Middle frontal gyrus (tissue), 1 donor: ENCODE results near the gene EME1.

Experiments used
- DNase-seq: peaks from one replicate; pipeline ENCODE4 v3.0.0-alpha.2; 2015; ENCODE audit warnings: low spot score; ENCODE audit errors: extremely low spot score

Gene EME1

DNA sequence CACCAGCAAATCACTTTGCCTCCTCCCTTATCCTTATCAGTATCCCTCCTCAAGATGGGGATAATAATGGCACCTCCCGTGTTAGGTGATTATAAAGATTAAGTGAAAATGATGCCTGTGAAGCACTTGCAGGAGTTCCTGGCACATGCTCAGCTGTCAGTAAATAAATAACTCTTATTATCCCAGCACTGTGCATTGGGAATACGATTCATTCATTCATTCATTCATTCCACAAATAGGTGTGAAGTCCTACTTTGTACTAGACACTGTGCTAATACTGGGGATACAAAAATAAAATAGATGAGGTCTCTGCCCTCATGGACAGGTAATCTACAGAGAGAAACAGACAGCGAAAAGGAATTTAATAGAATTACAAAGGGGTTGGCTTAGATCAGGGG is 25.1 kb upstream of the EME1 start:
- no peak for DNase-seq

DNA sequence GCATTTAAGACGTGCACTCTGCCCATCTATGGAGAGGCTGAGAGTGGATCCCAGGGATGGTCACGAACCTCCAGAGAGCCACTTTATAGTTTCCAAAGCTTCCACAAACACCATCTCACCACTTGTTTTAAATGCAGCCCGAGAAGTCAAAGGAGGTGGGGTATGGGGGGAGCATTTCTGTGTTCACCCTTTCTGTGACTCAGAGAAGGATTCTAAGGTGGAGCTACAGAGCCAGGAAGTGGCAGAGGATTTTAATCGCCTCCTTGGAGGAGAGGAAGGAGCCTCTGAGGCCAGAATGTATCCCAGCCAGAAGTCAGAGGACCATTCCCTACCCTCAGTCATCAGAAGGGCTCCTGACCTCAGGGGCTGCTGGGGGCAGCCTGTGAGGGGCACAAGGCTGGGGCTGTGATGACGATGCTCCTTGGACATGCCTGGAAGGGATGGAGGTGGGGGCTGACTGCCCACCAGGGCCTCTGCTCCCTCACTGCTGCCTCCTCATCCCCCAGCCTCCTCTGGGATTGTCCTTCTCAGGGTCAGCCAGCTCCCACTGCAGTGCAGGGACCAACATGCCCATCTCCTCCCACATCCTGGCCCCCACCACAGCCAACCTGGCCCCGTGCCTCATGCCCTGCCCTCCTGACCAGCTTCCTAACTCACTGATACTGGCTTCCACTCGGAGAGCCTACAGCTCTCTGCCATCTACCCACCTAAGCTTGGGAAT is 24.3 kb upstream of the EME1 start:
- DNase-seq, result no peak

DNA sequence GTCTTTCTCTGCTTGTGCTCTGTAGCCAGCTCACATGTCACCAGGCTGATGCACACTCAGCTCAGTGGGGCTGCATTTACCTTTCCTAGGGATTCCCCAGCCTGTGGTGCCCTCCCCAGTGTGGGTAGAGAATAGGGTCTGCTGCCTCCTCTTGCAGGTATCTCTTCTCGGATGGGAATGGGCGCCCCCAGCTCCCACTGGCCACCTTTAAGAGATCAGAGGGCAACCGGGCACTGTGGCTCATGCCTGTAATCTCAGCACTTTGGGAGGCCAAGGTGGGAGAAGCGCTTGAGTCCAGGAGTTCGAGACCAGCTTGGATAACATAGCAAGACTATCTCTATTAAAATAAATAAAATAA is 23.8 kb upstream of the EME1 start:
- DNase-seq, result no peak

DNA sequence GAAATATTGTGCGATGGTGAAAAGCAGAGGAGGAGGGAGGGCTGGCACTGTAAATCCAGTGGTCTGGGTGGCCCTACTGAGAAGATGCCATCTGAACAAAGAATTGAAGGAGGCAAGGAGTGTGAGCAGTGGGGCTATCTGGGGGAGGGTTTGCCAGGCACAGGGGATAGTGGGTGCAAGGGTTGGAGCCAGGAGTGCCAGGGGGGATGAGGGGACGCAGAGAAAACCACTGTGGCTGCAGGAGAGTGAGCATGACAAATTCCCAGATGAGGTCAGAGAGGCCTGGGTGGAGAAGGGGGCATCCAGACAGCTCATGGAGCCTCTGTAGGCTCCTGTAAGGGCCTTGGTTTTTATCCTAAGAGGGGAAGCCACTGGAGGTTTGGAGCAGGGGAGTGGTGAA is 22.3 kb upstream of the EME1 start:
- no peak for DNase-seq

DNA sequence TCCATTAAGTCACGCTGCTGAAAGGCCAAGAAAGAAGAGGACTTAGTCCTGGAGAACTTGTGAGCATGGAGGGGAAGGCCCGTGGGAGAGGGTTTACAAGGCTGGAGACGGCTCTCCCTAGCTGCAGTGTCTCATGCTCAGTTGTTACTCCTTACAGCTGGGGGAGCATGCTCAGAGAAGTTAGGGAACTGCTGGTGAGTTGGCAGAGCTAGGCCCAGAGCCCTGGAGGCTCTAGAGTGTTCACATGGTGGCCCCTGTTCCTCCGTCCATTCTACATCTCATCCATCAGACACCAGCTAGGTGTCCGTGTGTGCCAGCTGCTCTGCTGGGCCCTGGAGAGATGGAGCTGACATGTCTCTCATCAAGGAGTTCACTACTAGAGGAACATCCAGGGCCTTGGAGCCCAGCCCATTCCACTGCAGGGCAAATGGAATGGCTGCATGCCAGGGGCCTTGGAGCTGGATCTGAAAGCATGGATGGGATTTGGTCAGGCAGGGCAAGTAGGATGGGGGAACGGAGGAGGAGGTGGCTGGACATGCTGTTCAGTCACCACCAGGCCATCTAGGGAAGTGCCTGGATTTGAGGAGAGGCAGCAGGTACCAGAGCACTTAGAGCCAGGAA is 20.8 kb upstream of the EME1 start:
- DNase-seq, result no peak

DNA sequence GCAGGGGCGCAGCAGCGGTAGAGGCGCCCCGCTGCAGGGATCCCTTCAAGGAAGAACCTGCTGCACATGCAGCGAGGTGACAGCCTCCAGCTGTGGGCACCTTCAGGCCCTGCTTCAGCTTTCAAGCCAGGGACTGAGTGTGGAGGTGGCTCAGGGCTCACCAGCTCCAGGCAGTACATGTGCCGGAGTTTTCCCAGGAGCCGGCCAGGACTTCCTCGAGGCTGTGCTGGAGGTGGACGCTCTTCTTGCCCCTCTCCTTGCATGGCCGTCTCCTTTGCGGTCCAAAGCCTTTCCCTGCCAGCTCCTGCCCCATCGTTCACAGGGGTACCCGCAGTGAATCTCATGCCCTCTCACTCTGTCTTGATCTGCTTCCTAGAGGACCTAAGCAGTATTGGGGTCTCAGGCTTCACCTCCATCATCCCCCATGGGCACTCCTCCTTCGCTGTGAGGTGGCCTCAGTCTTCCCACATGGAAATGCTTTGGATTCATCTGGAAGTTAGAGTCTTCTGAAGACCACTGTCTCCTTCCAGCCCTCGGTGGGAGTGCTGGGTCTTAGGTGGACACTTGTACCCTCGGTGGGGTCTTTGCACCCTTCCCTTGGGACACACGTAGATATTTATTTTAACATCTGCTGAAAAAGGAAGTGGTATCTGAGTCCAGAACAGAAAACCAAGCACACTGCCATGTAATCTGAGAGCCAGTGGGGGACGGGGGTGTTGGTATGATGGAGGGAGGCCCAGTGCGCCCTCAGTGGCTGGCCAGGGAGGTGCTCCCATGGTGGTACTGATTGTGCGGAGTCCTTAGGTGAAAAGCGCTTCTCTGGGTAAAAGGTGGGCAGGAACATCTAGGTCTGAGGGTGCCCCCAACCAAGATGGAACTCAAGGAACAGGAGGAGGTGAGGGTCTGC is 20.1 kb upstream of the EME1 start:
- no peak for DNase-seq

DNA sequence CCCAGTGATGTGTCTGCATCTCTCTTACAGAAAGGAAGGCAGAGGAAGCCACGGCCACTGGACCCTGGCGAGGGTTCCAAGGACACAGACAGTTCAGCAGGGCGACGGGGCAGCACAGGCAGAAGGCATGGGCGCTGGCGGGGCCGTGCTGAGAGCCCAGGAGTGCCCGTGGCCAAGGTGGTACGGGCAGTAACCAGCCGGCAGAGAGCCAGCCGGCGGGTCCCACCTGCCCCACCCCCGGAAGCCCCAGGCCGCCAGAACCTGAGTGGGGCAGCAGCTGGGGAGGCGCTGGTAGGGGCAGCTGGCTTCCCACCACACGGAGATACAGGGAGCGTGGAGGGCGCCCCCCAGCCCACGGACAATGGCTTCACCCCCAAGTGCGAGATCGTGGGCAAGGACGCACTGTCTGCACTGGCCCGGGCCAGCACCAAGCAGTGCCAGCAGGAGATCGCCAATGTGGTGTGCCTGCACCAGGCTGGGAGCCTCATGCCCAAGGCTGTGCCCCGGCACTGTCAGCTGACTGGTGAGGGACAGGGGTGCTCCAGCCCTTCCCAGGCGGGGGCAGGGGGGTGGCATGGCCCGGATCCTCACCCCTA is 19.3 kb upstream of the EME1 start:
- DNase-seq, result no peak

DNA sequence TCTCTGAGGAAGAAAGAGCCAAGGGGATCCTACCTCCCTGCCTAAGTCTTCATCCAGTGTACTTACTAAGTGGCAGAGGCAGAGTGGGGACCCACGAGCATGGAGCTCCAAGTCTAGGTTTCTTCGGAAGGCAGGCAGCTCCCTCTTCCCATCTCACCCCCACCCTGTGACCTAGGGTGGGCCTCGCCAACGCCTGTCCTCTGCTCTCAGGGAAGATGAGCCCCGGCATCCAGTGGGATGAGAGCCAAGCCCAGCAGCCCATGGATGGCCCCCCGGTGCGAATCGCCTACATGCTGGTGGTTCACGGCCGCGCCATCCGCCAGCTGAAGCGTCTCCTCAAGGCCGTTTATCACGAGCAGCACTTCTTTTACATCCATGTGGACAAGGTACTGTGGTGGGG is 18.8 kb upstream of the EME1 start:
- no peak for DNase-seq

DNA sequence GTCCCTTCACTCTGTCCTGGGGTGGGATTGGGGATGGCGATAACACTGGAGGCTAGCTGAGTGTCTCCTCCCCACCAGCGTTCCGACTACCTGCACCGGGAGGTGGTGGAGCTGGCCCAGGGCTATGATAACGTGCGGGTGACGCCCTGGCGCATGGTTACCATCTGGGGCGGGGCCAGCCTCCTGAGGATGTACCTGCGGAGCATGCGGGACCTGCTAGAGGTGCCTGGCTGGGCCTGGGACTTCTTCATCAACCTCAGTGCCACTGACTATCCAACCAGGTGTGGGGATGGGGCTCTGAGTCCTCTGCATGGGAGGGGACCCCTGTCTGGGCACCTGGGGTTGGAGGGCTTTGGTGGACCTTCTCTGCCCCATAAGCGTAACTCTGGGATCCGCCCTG is 18.3 kb upstream of the EME1 start:
- no peak for DNase-seq

DNA sequence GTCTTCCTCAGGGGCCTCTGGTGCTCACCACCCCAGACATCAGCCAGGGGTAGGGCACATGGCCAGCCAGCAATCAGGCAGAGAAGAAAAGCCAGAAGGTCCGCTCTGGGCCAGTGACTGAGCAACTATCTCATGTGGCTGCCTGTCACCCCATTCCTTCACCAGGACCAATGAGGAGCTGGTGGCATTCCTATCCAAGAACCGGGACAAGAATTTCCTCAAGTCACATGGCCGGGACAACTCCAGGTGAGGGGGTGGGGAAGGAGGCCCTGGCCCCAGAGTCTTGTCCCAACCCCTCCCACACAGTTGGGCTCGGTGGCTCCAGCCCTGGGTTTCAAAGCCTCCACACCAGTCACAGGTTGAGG is 17.7 kb upstream of the EME1 start:
- no peak for DNase-seq

DNA sequence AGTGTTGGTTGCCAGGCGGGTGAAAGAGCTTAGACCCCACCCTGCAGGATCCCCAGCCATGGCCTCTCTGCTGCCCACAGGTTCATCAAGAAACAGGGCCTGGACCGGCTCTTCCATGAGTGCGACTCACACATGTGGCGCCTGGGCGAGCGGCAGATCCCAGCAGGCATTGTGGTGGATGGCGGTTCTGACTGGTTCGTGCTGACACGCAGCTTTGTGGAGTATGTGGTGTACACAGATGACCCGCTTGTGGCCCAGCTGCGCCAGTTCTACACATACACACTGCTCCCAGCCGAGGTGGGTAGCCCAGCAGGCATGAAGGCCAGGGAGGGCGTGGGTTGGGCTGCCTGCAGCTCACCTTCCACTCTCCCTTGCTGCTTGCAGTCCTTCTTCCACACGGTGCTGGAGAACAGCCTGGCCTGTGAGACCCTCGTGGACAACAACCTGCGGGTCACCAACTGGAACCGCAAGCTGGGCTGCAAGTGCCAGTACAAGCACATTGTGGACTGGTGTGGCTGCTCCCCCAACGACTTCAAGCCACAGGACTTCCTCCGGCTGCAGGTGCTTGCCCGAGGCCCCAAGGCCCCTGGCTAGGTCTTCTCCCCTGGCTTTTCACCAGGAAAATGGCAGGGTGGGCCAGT is 17.2 kb upstream of the EME1 start:
- DNase-seq, result no peak

DNA sequence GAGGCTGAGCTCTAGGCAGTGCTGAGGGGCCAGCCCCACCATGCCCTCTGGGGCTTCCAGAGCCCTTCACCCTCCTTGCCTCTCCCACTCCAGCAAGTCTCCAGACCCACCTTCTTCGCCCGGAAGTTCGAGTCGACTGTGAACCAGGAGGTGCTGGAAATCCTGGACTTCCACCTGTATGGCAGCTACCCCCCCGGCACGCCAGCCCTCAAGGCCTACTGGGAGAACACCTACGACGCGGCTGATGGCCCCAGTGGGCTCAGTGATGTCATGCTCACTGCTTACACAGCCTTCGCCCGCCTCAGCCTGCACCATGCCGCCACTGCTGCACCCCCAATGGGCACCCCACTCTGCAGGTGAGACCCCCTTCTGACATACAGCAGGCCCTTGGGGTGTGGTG is 16.6 kb upstream of the EME1 start:
- DNase-seq, result no peak

DNA sequence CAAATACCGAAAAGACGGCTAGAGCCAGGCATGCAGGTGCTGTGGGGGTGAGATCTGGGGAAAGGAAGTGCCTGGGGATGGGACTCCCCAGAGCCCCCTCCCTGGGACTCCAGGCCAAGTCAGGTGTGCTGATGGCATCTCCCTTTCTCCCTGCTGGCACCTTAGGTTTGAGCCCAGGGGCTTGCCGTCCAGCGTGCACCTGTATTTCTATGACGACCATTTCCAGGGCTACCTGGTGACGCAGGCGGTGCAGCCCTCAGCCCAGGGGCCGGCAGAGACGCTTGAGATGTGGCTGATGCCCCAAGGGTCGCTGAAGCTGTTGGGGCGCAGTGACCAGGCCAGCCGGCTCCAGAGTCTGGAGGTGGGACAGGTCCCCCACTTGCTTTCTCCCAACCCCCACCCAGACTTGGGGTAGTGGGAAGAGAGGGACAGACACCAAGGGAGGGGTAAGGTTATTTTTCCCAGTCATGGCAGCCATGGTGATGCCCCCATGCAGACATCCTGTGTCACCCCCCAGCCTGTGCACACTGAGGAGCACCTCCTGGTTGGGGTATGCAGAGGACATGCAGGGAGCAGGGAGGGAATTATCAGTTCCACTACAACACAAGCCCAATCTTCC is 16.0 kb upstream of the EME1 start:
- no peak for DNase-seq

DNA sequence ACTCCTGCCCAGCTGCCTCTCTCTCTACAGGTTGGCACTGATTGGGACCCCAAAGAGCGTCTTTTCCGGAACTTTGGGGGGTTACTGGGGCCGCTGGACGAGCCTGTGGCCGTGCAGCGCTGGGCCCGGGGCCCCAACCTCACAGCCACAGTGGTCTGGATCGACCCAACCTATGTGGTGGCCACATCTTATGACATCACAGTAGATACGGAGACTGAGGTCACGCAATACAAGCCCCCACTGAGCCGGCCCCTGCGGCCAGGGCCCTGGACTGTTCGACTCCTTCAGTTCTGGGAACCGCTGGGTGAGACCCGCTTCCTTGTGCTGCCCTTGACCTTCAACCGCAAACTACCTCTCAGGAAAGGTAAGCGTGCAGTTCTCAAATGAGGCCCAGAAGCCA is 14.9 kb upstream of the EME1 start:
- DNase-seq, result no peak

DNA sequence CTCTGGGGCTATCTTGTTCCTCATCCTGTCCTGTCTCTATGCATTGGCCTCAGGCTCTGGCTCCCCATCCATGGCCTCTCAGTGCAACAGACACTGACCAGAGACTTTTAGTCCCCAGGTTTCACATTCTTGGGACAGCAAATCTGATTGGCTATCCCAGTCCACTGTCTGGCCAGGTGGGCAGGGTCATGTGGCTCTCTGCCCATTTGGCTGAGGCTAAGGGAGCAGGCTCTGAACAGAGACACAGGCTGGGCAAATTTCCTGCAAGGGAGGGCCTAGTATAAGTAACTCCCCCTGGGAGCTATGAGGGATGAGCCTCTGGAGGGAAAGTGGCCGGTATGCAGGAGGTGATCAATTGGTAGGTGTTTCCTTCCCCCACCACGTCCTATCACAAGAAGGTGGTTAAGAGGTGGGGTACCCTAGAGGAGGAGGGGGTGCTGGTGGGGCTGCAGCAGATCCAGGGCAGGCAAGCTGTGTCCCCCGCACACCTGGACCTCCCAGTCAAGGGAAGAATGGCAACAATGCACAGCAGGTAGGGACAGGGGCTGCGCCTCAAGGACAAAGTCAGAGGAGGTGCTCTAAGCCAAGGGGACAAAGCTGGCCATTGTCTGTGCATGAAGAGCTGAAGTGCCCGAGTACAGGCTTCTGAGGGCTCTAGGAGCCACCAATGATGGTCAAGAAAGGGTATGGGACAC is 13.9 kb upstream of the EME1 start:
- no peak for DNase-seq

DNA sequence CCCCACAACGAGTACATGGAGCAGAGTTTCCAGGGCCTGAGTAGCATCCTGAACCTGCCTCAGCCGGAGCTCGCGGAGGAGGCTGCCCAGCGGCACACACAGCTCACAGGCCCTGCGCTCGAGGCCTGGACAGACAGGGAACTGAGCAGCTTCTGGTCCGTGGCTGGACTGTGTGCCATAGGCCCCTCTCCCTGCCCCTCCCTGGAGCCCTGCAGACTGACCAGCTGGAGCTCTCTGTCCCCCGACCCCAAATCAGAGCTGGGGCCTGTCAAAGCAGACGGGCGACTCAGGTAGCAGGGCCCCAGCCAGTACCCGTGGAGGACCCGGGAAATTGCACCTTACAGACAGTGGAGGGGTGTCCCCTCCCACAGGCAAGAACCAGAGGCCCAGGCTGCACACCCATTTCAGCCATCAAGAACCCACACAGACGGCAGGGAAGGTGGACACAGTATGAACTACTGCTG is 13.0 kb upstream of the EME1 start:
- DNase-seq, result no peak

DNA sequence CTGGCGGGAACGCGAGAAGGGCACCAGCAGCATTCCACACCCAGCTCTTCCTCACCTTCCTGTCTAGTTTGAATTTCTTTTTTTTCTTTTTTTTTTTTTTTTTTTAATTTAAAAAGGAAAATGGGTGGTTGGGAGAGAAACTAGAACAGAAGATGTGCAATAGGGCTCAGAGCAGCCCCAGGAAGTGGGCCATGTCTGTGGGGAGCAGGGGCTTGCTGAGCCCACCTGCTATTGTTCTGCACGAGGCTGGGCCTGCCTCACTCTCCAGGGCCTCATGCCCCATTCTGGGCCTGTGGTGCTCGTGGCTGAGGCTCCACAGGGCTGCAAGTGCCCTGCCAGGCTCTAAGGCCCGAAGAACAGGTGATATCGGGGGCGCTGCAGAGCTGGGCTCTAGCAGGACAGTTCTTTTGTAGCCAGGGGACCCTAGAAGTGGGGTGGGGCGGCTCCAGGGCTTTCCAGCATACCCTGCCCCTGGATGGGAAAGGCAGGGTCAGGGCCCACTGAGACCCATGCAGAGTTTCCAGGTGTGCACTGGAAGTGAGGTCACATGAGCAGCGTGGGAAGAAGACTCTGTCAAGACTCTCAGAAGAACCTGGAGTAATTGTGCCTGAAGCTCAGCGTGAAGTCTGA is 12.4 kb upstream of the EME1 start:
- no peak for DNase-seq

DNA sequence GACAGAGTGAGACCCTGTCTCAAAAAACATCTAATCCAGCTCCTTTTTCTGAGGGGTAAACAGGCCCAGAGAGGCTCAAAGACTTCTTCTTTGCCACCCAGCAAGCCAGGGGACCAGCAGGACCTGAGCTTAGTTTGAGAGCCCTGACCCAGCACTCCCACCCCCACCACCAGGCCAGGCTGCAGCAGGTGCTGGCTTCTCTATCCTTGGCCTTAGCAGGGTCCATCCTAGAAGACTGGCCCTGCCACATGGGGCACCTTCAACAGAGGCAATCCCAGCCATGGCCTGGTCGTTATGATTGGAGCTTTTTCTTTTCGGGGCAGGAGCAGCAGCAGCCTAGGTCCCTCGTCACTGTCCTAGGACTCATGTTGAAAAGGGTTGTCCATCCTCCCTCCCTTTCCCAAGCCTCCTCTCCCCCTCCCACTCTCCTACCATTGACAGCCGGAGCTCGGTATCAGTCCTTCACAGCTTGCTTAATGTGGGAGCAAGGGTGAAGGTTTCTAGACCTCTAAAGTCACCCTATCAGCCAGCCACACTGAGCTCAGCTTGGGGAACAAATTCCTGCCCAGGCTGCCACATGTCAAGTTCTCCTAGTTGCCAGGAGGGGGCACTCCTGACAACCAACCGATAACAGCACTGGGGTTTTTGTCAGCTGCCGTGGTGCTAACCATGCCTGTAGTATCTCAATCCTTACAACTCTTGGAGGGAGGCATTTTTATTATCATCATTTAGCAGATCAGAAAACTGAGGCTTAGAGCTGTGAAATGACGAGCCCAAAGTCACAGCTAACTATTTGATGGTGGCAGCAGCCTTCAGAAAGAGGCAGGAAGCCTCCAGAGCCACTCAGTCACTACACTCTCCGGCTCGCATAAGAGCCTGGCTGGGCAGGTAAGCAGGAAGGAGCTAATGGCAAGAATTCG is 11.2 kb upstream of the EME1 start:
- no peak for DNase-seq

DNA sequence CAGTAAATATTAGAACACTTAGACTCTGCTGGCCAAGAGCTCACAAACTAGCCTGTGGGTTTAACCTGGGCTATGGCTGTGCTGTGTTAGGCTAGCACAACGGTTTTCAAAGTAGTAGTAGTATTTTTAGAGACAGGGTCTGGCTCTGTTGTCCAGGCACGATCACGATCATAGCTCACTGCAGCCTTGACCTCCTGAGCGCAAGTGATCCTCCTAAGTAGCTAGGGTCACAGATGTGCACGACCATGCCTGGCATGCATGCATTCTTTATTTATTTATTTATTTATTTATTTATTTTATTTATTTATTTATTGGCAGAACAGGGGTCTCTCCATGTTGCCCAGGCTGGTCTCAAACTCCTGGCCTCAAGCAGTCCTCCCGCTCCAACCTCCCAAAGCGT is 10.4 kb upstream of the EME1 start:
- no peak for DNase-seq
